DND-41 (cell line): ENCODE measurements around the gene RNF150.

ENCODE experiments used
- CTCF ChIP-seq: IDR thresholded peaks from 2 replicates; pipeline ENCODE4 v1.5.1; 2012; ENCODE audit warnings: borderline replicate concordance, low read length, moderate library complexity, mild to moderate bottlenecking; ENCODE audit not compliant: poor library complexity, severe bottlenecking; ENCODE audit errors: extremely low read depth
- EZH2 ChIP-seq: IDR thresholded peaks from 3 replicates; pipeline ENCODE4 v1.6.1; 2012; ENCODE audit warnings: borderline replicate concordance, low read depth, mild to moderate bottlenecking, moderate library complexity, low read length, inconsistent platforms; ENCODE audit not compliant: severe bottlenecking

GRCh38 chr4:141013899-141014298, 119.4 kb downstream of the RNF150 start:
- TF ChIP-seq CTCF = no peak
- no peak for TF ChIP-seq EZH2
